Choroid plexus epithelial cell (primary cell): ENCODE data around the gene MMP1.

Experiments
- DNase-seq: peaks from one replicate; pipeline ENCODE4 v3.0.0-alpha.2; 2010; ENCODE audit warnings: low read depth
- H3K4me3 ChIP-seq: 2 replicates; pipeline ENCODE4 v1.5.1; 2011; ENCODE audit warnings: low read depth, mild to moderate bottlenecking, control low read depth, low read length, moderate library complexity
- CTCF ChIP-seq: conservative IDR thresholded peaks from 2 replicates; pipeline ENCODE4 v1.5.1; 2011; ENCODE audit warnings: low read depth, mild to moderate bottlenecking, control low read depth, inconsistent platforms, low read length, moderate library complexity

The MMP1 gene

DNA sequence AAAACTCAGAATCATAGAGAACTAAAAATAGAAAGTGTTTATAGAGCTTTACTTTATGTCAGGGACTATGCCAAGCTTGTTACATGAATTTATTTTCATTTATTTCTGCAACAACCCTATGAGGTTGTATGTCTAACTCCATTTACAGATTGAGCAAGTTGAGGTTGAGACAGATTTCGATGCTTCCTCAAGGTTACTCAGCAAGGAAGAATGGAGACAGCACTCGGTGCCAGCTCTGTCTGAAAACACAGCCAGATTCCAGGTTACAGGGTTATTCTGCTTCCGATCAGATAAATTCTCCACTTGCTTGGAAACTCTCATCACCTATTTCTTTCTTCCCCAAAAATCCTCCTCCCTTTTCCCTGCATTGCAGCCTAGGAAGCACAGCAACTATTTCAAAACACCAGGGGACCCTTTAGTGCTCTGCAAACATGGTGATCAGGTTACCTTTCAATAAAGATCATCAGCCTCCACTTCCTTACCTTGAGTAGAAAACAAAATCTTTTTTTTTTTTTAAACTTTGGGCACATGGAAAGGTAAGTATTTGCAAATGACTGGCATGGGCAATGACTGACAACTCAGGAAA, 38.4 kb upstream of the MMP1 start:
- peak; percentile 72 for DNase-seq
- TF ChIP-seq CTCF: no peak
- H3K4me3 ChIP-seq: no peak overlapping the region

DNA sequence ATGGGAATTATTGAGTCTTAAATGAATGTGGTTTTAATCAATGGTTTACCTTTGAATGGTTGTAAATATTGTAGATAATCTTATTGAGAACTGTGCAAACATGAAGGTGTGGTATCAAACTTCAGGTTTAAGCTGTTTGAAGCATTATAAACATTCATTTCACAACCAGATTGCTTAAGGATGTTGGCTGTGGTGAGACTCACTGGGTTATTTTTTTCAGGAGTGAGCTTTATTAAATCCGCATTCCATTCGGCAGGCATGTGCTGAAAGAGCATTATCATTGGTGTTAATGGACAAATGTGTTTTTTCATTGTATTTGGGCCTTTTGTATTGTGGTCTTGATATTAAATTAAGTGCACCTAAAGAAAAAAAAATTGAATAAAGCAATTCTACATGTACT, 35.8 kb upstream of the MMP1 start:
- TF ChIP-seq CTCF: no peak
- H3K4me3 ChIP-seq: no peak overlapping the region
- peak; percentile 11 for DNase-seq

DNA sequence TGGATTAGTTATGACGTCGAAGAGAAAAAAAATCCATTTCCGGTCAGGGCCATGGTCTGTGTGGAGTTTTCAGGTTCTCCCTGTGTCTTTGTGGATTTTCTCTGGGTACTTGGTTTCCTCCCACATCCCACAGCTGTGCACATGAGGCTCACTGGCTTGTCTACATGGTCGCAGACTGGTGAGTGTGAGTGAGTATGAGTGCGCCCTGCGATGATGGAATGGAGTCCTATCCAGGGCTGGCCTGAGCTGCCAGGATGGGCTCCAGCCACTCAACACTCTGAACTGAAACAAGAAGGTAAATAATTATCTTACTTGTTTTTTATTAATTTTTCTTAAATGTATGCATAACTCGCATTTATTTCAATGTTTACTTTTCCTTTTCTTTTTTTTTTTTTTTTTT, 34.7 kb upstream of the MMP1 start:
- no peak for DNase-seq
- no peak overlapping the region for H3K4me3 ChIP-seq
- TF ChIP-seq CTCF: no peak

GRCh38 chr11:102831489-102832440, 33.8 kb upstream of the MMP1 start:
- peak overlapping the region; percentile 47 for H3K4me3 ChIP-seq
- TF ChIP-seq CTCF: peak; percentile 71
- peak; percentile 65 for DNase-seq

- TF ChIP-seq CTCF: no peak
- H3K4me3 ChIP-seq: no peak overlapping the region
- DNase-seq: no peak
Measured at GRCh38 chr11:102831128-102831488, 33.1 kb upstream of the MMP1 start.

DNA sequence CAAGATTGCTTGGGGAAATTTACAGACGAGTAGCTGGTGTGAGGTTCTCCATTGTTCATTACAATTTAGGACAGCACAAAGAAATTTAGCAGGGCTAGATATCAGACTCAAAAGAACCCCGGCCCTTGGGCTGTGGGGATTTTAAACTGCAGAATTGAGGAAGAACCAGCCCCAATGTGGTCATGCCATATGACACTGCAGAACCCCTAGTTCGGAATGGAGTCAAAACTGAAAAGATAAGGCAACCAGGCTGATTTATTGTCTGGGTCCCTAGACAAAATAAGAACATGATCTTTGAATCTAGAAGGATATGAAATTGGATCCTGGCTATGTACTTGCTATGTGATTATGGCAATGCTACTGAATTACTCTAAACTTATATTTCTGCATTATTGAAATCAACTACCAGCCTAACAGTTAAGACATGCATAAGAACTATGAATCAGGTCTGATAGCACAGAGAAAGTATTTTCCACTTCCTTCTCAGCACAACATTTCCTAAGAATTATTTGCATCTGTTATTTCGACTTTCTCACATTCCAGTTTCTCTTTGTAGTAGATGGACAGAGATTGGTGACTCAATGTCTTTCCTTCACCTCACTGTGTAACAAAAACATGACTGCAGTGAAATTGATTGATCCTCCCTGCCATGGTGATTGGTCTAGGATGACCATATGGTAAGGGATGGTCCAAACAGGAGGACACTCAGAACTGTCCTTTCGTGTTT, 32.2 kb upstream of the MMP1 start:
- TF ChIP-seq CTCF: no peak
- no peak overlapping the region for H3K4me3 ChIP-seq
- peak; percentile 19 for DNase-seq
